ENCODE measurements around the gene KRTAP12-2. TPM values are rescaled to one million over a fixed set of nuclear protein-coding genes. Genes with fewer than 3 reads are reported as not detected.

The KRTAP12-2 gene
- total RNA-seq, 1 donor from 2014 or later = not detected

DNA sequence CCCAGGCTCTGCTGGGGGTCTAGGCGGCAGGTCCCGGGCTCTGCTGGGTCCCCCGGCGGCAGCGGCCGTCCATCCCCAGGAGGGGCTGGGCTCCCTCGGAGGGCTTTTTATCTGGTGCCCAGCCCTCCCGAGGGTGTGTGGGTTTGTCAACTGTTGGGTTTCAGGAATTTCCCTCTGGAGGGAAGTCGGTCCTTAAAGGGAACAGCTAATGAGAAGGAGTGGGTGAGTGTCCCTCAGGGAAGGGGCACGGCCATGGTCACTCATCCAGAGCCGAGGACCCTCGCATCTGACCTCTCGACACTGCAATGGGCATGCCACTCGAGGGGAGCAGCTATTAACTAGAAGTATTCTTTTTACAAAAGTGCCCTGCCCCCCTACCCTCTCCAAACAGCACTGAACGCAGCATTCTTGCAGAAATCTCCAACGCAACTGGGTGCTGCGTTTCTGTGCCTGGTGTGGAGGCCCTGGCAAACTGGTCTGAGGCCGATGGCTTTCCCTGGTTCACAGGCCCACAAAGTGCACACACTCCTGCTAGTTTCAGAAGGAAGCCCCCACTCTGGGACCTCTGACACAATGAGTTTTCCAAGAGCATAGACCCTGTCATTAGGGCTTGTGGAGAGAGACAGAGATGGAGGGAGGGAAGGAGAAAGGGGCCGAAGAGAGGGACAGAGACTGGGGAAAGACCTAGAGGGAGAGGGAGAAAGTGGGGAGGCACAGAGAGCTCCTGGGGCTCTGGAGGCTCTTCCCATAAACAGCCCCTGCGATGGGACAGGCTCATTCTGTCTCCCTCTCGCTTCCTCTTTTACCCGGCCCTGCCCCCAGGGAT is 45.7 kb upstream of the KRTAP12-2 start:
- Mint-ChIP-seq H3K9me3 (ENCODE audit: unreplicated experiment) (peaks cover 2% of the 10 kb centered on the region), H3K27ac (ENCODE audit: unreplicated experiment) (no peak overlapping the region), H3K27me3 (ENCODE audit: unreplicated experiment) (peaks cover 20% of the 10 kb centered on the region), H3K36me3 (ENCODE audit: unreplicated experiment) (no peaks in the 10 kb centered on the region), H3K4me3 (ENCODE audit: unreplicated experiment) (no peak overlapping the region), H3K4me1 (ENCODE audit: low read depth, unreplicated experiment) (peaks cover 16% of the 10 kb centered on the region)
- TF ChIP-seq CTCF (IDR thresholded peaks at IDR 0.05; ENCODE audit: partially characterized antibody, unreplicated experiment) = no peak
- DNase-seq = no peak

GRCh38 chr21:44711327-44712202 is 44.8 kb upstream of the KRTAP12-2 start, which contains the start of gene TSPEAR:
TSS of gene TSPEAR (minus strand) at chr21:44711572. CDS start at chr21:44711514, 58 bp downstream.
- Mint-ChIP-seq H3K27ac (ENCODE audit: unreplicated experiment) (no peak within 1 kb of the TSS), H3K27me3 (ENCODE audit: unreplicated experiment) (peaks cover 20% of the 10 kb centered on the region), H3K4me3 (ENCODE audit: unreplicated experiment) (no peak within 1 kb of the TSS), H3K36me3 (ENCODE audit: unreplicated experiment) (no peaks in the 10 kb centered on the region), H3K4me1 (ENCODE audit: low read depth, unreplicated experiment) (peaks cover 16% of the 10 kb centered on the region), H3K9me3 (ENCODE audit: unreplicated experiment) (peaks cover 2% of the 10 kb centered on the region)
- TF ChIP-seq CTCF (IDR thresholded peaks at IDR 0.05; ENCODE audit: partially characterized antibody, unreplicated experiment) = no peak
- no peak for DNase-seq

DNA sequence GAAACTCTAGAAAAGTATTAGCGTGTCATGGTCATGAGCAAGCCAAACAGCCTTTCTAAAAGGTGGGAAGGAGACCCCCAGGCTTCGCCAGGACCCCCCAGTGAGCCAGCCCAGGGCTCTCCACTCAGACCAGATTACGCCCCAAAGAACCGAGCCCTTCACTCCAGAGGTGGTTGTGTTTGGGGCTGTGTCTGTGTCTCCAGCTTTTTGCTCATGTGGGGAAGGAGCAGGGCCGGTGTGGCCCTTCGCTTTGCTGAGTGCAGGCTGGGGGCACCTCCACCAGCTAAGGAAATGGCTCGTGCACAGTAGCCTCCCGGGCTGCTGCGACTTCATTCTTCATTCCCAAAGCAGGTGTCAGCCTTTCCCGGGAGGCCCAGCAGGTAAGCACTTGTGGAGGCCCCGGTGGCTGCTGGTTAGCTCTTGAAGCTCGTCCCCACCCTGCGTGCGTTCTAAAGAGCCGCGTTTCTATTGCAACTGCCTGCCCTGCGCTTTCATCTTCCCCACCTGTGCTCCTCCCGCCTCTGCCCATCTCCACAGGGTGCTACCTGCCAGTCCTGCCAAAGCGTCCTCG is 44.1 kb upstream of the KRTAP12-2 start:
- H3K4me1 Mint-ChIP-seq (ENCODE audit: low read depth, unreplicated experiment) = peaks cover 21% of the 10 kb centered on the region
- H3K4me3 Mint-ChIP-seq (ENCODE audit: unreplicated experiment) = no peak overlapping the region
- DNase-seq = no peak
- H3K9me3 Mint-ChIP-seq (ENCODE audit: unreplicated experiment) = peaks cover 2% of the 10 kb centered on the region
- H3K27ac Mint-ChIP-seq (ENCODE audit: unreplicated experiment) = no peak overlapping the region
- H3K27me3 Mint-ChIP-seq (ENCODE audit: unreplicated experiment) = peaks cover 26% of the 10 kb centered on the region
- no peak for TF ChIP-seq CTCF (IDR thresholded peaks at IDR 0.05; ENCODE audit: partially characterized antibody, unreplicated experiment)
- H3K36me3 Mint-ChIP-seq (ENCODE audit: unreplicated experiment) = no peaks in the 10 kb centered on the region

DNA sequence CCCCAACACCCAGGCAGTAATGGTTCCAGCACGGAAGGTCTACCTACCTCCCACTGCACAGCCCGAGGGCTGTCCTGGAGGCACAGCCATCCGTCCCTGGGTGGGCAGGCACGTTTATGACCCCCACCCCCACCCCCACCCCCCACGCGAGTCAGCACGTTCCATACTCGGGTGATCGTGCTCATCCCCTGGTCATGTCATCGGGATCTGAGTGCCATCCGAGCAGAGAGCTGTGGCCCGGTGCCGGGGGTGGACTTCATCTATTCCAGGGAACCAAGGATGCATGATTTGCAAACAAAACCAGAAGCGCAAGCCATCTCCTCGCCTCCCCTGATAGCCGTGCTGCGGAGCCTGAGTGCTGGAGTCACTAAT is 43.6 kb upstream of the KRTAP12-2 start:
- H3K27ac Mint-ChIP-seq (ENCODE audit: unreplicated experiment) = no peak overlapping the region
- DNase-seq = no peak
- H3K4me3 Mint-ChIP-seq (ENCODE audit: unreplicated experiment) = no peak overlapping the region
- H3K27me3 Mint-ChIP-seq (ENCODE audit: unreplicated experiment) = peaks cover 29% of the 10 kb centered on the region
- no peak for TF ChIP-seq CTCF (IDR thresholded peaks at IDR 0.05; ENCODE audit: partially characterized antibody, unreplicated experiment)
- peaks cover 20% of the 10 kb centered on the region for H3K4me1 Mint-ChIP-seq (ENCODE audit: low read depth, unreplicated experiment)
- no peaks in the 10 kb centered on the region for H3K36me3 Mint-ChIP-seq (ENCODE audit: unreplicated experiment)
- peaks cover 2% of the 10 kb centered on the region for H3K9me3 Mint-ChIP-seq (ENCODE audit: unreplicated experiment)
